HS-27A (cell line): Measurements from ENCODE around the gene LRRC32.
"Not testable (repeated sequence)": the region's sequence is repeated elsewhere in the genome, so short reads cannot be mapped to it uniquely, and the experiment has no call there.

Experiments
- DNase-seq: peaks from one replicate; pipeline ENCODE4 v3.0.0-alpha.2; 2012; ENCODE audit warnings: low read depth, missing footprints

LRRC32 gene

GRCh38 chr11:76613901-76614300 is 56.6 kb downstream of the LRRC32 start:
- DNase-seq: no peak

GRCh38 chr11:76612226-76612625 is 58.3 kb downstream of the LRRC32 start:
- no peak for DNase-seq

GRCh38 chr11:76610871-76611475 is 59.6 kb downstream of the LRRC32 start:
- no peak for DNase-seq

- no peak for DNase-seq
Measured at GRCh38 chr11:76610371-76610770, 60.2 kb downstream of the LRRC32 start.

- DNase-seq: no peak
Measured at GRCh38 chr11:76609736-76610370, 60.7 kb downstream of the LRRC32 start.

GRCh38 chr11:76608879-76609460 is 61.6 kb downstream of the LRRC32 start:
- not testable (repeated sequence) for DNase-seq

- DNase-seq: not testable (repeated sequence)
Measured at GRCh38 chr11:76608228-76608627, 62.3 kb downstream of the LRRC32 start.
